NCI-H748 (cell line): ENCODE results near the gene CCR1.
"Not testable (repeated sequence)": the region's sequence is repeated elsewhere in the genome, so short reads cannot be mapped to it uniquely, and the experiment has no call there.

ENCODE experiments used
- DNase-seq: peaks from one replicate; lab custom pipeline; 2025; ENCODE audit not compliant: unreplicated experiment; lab: John Stamatoyannopoulos, UW

The CCR1 gene

DNA sequence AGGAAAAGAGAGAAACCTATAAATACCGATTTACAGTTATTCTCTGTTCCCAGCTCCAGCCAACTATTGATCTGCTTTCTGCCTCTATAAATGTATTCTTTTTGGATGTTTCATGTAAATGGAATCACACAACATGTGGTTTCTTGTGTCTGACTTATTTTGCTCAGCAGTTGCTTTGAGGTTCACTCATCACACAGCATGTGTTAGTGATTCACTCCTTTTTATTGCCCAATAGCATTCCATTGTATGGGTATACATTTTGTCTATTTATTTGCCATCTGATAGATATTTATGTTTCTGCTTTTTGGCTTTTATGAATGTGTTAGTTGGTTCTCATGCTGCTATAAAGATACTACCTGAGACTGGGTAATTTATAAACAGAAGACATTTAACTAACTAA lies 23.6 kb downstream of the CCR1 start:
- DNase-seq = no peak

DNA sequence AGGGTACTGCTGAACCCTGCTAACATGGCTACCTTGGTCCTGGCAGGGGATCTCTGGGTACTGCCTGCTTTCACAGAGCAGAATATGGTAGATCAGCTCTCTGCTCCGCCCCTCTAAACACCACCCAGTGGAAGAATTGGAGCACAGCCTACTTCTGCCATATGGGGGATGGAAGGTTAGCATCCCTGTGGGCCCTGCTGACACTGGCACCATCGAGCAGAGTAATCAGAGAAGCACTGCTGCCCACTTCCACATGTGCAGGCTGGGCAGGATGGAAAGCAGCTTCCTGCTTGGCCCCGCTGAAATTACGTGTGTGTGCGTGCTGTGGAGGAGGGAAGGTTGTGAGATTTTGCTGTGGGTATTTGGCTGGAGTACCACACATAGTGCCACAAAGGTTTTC lies 24.8 kb downstream of the CCR1 start:
- no peak for DNase-seq

DNA sequence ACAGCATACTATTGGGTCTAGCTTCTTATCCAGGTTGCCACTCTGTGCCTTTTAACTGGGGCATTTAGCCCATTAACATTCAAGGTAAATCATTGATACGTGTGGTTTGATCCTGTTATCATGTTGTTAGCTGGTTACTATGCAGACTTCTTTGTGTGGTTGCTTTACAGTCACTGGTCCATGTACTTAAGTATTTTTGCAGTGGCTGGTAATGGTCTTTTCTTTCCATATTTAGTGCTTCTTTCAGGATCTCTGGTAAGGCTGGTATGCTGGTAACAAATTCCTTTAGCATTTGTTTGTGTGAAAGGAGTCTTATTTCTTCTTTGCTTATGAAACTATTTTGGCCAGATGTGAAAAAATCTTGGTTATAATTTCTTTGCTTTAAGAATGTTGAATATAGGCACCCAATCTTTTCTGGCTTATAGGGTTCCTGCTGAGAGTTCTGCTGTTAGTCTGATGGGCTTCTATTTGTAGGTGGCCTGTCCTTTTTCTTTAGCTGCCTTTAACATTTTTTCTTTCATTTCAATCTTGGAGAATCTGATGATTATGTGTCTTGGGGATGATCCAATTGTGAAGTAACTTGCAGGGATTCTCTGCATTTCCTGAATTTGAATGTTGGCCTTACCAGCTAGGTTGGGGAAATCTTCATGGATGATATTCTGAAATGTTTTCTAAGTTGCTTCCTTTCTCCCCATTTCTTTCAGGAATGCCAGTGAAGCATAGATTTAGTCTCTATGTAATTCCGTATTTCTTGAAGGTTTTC lies 39.3 kb downstream of the CCR1 start:
- DNase-seq = no peak

DNA sequence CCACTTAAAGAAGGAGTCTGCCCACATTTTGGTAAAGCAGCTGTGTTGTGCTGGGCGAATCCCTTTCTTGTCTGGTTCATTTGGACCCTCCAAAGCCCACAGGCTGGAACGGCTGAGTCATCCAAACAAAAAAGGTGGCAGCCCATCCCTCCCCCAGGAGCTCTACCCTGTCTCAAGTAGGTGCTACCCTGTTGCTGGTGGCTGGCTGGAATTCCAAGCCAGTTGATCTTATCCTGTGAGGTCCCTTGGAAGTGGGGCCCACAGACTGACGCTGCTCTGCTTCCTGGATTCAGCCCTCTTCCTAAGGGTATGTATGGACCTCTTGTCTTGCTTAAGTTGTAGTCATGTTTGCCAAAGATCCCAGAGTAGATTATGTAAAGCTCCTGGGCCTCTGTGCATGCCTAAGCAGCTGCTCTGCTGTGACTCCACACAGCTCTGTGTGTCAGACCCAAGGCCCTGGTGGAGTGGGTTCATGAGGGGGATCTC lies 44.5 kb downstream of the CCR1 start:
- DNase-seq = no peak

DNA sequence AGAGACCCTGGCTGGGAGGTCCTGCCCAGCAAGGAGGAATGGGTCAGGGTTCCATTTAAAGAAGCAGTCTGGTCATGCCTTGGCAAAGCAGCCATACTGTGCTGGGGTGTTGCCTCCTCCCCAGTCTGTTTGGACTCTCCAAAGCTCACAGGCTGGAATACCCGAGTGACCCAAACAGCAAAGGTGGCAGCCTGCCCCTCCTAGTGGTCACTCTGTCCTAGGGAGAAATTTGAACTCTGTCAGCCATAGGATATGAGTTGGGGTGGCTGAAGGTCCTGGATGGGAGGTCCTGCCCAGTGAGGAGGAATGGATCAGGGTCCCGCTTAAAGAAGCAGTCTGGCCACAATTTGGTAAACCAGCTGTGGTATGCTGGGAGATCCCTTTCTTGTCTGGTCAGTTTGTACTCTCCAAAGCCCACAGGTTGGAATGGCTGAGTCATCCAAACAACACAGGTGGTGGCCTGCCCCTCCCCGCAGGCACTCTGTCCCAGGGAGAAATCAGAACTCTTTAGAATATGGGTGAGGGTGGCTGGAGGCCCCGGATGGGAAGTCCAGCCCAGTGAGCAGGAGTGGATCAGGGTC lies 45.0 kb downstream of the CCR1 start:
- DNase-seq = no peak

DNA sequence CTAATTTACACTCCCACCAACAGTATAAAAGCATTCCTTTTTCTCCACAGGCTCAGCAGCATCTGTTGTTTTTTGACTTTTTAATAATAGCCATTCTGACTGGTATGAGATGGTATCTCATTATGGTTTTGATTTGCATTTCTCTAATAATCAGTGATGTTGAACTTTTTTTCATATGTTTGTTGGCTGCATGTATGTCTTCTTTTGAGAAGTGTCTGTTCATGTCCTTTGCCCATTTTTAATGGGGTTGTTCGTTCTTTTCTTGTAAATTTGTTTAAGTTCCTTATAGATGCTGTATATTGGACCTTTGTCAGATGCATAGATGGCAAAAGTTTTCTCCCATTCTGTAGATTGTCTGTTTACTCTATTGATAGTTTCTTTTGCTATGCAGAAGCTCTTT lies 50.4 kb downstream of the CCR1 start:
- DNase-seq = not testable (repeated sequence)

DNA sequence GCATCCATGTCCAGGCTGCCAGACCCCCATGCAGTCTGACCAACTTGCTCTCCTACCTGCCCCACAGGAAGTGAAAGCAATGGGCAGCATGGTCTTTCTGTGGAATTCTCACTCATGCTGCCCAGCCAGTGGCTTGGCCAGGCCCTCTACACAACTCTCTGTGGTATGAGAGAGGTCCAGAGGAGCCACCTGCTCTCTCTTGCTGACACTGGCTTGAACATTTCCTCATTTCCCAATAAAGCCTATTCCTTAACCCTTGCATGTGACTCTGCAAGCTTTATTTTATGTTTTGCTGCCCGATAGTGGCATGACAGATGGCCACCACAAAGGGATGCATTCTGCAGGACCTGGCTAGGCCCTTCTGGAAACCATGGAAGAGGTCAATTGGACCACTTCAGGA lies 53.8 kb downstream of the CCR1 start:
- DNase-seq = no peak
